Hematopoietic multipotent progenitor cell (in vitro differentiated cells): Measurements from ENCODE around the gene KCTD1. TPM values are rescaled to one million over a fixed set of nuclear protein-coding genes. Genes with fewer than 3 reads are reported as not detected.

Experiments used
- DNase-seq, 3 donors: peaks; one replicate each; pipeline ENCODE4 v3.0.0-alpha.2; 2011 to 2015; ENCODE audit warnings: low read depth in 2 of 3, low spot score in 2 of 3
- total RNA-seq: library from RNA; depleted of rRNA; stranded (reverse); fragments of >200 nt; gene quantifications from one replicate; pipeline ENCODE4 v1.2.3, GENCODE V29; 2012

Gene KCTD1
- total RNA-seq, 1 donor, result 8.6 TPM

GRCh38 chr18:26526128-26526965 lies 22.0 kb downstream of the KCTD1 start:
- no peak for DNase-seq

DNA sequence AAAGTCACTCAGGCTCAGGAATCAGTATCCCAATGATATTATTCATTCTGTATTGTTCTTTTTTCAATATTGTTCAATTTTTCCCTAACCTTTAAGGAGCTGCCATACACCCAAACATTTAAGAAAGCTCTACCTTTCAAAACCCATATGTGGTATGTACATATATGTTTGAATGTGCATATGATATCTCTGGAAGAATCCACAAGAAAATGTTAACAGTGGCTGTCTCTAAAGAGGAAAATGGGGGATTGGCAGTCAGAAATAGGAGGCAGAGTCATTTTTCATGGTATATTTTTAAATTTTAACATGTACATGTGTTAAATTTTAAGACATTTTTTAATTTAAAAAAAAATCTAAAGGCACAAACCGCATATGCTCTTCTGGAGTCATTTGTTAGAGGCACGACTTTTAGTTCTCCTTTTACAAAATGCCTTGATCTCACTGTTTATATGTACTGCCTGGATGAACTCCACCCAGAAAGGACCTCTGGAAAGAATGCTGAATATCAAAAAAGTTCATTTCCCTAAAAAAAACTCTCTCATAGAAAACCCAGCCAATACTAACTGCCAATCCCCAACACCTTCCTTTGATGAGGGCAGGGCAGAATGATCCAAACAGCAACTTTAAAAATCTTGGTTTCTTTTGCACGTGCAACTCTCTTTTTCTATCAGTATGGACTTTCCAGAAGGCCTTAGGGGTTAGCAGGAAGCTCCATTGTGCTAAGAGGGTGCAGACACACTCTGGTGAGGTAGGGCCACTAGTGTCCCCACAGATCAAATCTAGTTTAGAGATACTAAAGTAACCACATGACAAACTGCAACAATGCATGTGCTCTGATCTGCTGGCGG lies 23.6 kb downstream of the KCTD1 start:
- peak in 1 of 3 donors; percentile 4 for DNase-seq

DNA sequence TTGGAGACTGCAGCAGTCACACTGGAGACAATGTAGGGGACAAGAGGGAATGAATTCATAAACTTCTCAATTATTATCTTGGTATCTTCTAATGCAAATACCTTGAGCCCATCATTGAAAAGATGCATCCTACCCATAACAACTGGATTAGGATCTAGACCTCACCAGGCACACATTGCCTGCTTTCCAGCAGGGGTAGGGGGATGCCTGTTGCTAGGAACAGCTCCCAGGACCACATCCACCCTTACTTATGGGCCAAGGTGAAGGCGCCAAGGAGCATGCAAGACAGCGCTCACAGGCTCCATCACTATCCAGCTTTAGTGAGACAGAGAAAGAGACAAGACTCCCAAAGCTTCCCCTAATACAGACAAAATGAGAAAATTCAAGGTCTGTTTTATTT lies 24.4 kb downstream of the KCTD1 start:
- no peak for DNase-seq

- peak in 1 of 3 donors; percentile 18 for DNase-seq
Observed at GRCh38 chr18:26521617-26522016, 26.7 kb downstream of the KCTD1 start.

DNA sequence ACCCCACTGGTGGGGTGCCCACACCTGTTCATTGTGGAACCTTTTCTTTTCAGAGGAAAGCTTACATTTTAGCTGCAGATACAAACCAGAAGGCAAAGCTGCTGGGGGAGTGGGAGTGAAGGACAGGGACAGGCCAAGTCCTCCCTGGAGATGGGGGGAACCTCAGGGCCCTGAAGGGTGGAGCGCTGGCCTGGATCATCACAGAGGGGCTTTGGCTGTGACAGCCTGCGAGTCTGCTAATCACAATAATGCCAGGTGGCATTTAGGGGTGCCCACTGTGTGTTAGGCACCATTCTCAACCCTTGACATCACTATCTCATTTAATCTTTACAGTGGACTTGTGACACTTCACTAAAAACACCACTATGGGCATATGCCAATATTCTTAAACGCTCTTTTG lies 27.4 kb downstream of the KCTD1 start:
- no peak for DNase-seq

GRCh38 chr18:26519114-26519513 lies 29.2 kb downstream of the KCTD1 start:
- no peak for DNase-seq

GRCh38 chr18:26516964-26517363 lies 31.4 kb downstream of the KCTD1 start:
- no peak for DNase-seq

GRCh38 chr18:26515643-26516487 lies 32.5 kb downstream of the KCTD1 start:
- no peak for DNase-seq

GRCh38 chr18:26511339-26512071 lies 36.8 kb downstream of the KCTD1 start:
- DNase-seq, result peak in 1 of 3 donors; percentile 23

GRCh38 chr18:26510337-26510736 lies 38.0 kb downstream of the KCTD1 start:
- no peak for DNase-seq

DNA sequence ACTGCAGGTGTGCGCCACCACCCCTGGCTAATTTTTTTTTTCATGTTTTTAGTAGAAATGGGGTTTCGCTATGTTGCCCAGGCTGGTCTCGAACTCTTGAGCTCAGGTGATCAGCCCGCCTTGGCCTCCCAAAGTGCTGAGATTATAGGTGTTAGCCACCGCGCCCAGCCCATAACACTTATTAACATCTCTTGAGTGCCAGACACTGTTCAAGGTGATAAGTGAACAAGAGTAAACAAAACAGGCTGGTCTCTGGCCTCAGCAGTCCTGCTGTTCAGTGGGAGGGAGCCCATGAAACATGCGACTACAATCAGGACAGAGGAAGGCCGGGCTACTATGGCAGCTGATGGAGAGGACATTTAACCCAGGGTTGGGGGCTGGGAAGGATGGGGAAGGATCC lies 42.3 kb downstream of the KCTD1 start:
- no peak for DNase-seq

DNA sequence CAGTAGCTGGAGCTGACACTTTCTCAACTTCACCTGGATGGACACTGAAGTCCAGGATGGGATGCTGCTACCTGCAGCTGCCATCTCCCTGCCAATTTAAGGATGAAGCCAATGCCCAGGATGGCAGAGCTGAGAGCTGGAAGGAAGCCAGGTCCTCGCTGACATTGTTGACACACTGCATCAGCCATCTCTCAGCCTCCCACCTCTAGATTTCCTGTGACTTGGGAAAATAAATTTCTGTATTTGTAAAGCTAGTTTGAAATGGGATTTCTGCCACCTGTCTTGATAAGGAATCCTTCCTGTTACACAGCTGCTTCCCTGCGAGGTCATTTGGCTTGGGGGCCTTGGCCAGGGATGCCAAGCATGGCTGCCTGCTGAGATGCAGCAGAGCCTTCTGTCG lies 43.5 kb downstream of the KCTD1 start:
- no peak for DNase-seq

DNA sequence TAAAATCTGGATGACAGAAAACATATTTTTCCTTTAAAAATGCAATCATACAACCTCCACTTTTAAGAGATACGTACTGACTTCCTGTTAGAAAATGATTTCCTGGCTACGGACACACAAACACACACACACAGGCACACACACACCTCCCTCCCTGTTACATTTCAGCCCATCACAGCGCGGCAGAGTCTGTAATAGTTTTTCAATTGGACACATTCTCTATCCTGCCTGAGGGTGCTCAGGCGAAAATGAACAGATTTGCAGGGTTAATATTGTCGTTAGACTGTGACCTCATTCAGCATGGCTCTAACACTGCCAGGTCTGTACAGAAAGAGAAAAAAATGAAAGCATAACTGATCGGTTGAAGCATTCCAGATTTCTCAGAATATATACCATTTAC lies 45.0 kb downstream of the KCTD1 start:
- no peak for DNase-seq

DNA sequence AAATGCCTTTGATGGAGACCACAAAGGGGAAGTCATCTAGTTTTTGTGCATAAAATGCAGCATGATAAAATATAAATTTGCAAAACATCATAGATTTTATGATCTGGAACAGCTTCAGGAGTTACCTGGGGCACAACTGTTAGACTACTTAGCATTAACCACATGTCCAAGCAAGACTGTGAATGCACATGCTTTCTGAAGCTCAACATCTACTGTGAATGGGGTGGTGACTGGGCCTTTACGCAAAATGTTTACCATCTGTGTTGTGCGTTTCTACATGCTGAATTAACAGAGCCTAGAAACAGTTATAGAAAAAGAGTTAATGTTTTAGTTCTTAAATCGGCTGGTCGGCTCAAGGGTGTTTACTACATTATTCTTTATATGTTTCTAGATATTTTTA lies 45.5 kb downstream of the KCTD1 start:
- no peak for DNase-seq

GRCh38 chr18:26497866-26498265 lies 50.5 kb downstream of the KCTD1 start:
- no peak for DNase-seq

GRCh38 chr18:26496528-26496927 lies 51.8 kb downstream of the KCTD1 start:
- DNase-seq, result no peak

DNA sequence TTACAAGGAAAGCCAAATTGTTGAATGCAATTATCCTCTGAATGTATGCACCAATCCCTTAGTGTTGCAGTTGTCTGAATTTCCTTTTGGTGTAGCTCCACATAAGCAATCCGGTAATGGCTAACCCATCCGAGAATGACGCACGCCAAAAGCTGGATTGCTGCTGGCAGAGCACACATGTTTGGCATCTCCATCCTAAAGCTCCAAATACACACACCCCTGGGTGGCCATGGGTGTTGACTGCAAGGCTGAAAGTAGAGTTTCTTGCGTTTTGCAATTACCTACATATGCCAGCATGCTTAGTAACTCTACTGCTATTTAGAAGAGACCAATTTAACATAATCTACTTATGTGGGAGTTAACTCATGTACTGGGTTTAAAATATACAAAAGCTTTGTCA lies 53.1 kb downstream of the KCTD1 start:
- no peak for DNase-seq

- DNase-seq, result no peak
Observed at GRCh38 chr18:26493021-26493420, 55.3 kb downstream of the KCTD1 start.

DNA sequence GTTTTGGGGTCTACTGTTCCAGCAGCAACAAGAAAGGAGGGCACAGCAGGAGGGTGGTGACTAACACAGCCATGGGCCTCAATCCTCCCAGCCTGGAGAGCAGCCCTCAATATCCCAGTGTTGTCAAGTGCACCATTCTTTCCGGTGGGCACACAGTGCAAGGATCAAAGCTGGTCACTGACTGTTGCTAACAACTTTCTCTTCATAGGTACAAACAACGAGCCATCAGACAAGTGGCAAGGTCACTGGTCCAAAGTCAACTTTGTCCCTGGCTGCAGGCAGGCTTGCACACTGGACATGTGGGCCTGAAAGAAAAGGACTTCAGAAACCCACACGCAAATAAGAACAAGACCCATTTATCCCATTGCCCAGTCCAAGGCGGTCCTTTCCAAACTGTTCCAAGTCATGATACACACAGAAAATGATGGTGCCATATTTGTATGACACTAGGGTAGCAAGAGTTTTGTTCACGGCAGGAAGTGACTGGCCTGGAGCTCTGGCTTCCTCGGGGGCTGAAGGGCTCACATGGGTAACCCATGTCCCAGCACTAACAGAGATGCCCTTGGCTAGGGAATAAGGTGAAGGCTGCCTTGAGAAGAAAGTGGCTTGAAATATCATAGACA lies 57.0 kb downstream of the KCTD1 start:
- DNase-seq, result no peak

DNA sequence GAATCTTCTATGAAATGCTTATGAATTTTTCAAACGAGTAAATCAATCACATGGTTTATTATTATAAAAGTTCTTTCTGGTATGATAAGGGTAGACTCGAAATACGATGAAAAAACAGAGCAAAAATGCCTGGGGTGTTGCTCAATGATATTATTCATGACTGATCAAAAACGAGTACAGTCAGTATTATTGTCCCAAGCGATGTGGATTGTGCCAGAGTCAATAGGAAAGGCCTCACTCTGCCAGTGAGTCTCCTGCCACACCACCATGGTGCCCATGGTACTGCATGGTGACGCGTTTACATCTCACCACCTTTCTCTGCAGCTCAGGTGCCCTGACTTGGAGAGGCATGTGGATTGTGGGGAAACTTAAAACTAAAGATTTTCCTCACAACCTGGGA lies 58.5 kb downstream of the KCTD1 start:
- no peak for DNase-seq
